Bronchial epithelial cell (primary cell): ENCODE results near the gene KIF15. TPM values are rescaled to one million over a fixed set of nuclear protein-coding genes. Genes with fewer than 3 reads are reported as not detected.
A peak's percentile ranks its signal among the peaks of the same experiment; 100 is the strongest.
"Not testable (repeated sequence)": the region's sequence is repeated elsewhere in the genome, so short reads cannot be mapped to it uniquely, and the experiment has no call there.

Source experiments
- DNase-seq: peaks from one replicate; pipeline ENCODE4 v3.0.0-alpha.2; 2010; ENCODE audit warnings: low read depth
- FAIRE-seq: peaks from 2 replicates; lab custom pipeline; 2011; peaks lifted over from hg19 to GRCh38; lab: Jason Lieb, UNC
- H3K27me3 ChIP-seq: 2 replicates; pipeline ENCODE4 v1.5.1; 2011; ENCODE audit warnings: low read length; ENCODE audit not compliant: control insufficient read depth, insufficient read depth
- H3K36me3 ChIP-seq: 2 replicates; pipeline ENCODE4 v1.5.1; 2011; ENCODE audit warnings: low read length; ENCODE audit not compliant: control insufficient read depth, insufficient read depth
- H3K4me3 ChIP-seq: 2 replicates; pipeline ENCODE4 v1.5.1; 2011; ENCODE audit warnings: mild to moderate bottlenecking, low read depth, low read length, control low read depth
- CTCF ChIP-seq: IDR thresholded peaks from 2 replicates; pipeline ENCODE4 v1.5.1; 2011; ENCODE audit warnings: mild to moderate bottlenecking, moderate library complexity, low read length, control low read depth, inconsistent platforms; ENCODE audit not compliant: insufficient read depth, severe bottlenecking
- total RNA-seq: library from RNA; depleted of rRNA; stranded (reverse); fragments of >200 nt; gene quantifications from 2 replicates; pipeline ENCODE4 v1.2.1, GENCODE V29; 2014

The KIF15 gene
- total RNA-seq, 1 donor from 2014 or later, result 0.53 TPM

DNA sequence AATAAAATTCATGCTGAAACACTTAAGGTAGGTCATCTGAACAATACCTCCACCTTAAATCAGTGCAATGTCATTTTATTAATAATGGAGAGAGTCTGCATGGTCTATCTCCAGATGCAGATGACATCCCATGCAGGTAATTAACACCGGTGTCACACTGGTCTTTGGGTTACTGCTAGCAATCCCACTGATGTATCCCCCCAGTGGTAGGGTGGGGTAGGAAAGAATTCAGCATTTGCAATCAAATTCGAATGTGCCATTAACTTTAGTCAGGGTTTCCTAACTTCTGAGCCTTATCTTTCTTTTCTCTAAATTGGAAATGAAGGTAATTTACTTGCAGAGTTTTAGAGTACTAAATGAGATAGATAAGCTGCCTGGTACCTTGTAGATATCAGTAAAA lies 44.4 kb downstream of the KIF15 start:
- Histone ChIP-seq H3K36me3 (no peaks in the 10 kb centered on the region), H3K27me3 (no peaks in the 10 kb centered on the region), H3K4me3 (no peak overlapping the region)
- TF ChIP-seq CTCF, result no peak
- FAIRE-seq (no peak), DNase-seq (no peak)

DNA sequence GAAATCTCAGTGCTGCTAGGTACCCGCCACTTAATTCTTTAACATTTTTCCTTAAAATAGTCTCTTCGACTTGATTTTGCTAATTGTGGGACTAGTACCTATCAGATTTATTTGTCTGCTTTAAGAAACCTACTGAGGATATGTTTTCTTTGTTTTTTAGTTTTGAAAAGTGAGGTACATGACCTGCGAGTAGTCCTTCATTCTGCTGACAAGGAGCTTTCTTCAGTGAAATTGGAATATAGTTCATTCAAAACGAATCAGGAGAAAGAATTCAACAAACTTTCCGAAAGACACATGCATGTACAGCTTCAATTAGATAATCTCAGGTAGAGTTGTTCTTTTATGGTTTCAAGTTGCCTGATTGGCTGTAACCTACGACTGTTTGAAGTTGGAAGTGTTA lies 53.2 kb downstream of the KIF15 start:
- no peaks in the 10 kb centered on the region for H3K36me3 ChIP-seq
- DNase-seq (no peak), FAIRE-seq (no peak)
- H3K4me3 ChIP-seq, result no peak overlapping the region
- no peaks in the 10 kb centered on the region for H3K27me3 ChIP-seq
- no peak for TF ChIP-seq CTCF

GRCh38 chr3:44816334-44816733 lies 54.7 kb downstream of the KIF15 start:
- not testable (repeated sequence) for H3K27me3 ChIP-seq, H3K36me3 ChIP-seq, H3K4me3 ChIP-seq, FAIRE-seq, DNase-seq

DNA sequence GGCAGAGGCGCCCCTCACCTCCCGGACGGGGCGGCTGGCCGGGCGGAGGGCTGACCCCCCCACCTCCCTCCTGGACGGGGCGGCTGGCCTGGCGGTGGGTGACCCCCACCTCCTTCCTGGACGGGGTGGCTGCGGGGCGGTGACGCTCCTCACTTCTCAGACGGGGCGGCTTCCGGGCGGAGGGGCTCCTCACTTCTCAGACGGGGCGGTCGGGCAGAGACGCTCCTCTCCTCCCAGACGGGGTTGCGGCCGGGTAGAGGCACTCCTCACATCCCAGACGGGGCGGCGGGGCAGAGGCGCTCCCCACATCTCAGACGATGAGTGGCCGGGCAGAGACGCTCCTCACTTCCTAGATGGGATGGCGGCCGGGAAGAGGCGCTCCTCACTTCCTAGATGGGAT lies 59.6 kb downstream of the KIF15 start:
- FAIRE-seq, H3K27me3 ChIP-seq, H3K4me3 ChIP-seq, H3K36me3 ChIP-seq, DNase-seq: not testable (repeated sequence)

DNA sequence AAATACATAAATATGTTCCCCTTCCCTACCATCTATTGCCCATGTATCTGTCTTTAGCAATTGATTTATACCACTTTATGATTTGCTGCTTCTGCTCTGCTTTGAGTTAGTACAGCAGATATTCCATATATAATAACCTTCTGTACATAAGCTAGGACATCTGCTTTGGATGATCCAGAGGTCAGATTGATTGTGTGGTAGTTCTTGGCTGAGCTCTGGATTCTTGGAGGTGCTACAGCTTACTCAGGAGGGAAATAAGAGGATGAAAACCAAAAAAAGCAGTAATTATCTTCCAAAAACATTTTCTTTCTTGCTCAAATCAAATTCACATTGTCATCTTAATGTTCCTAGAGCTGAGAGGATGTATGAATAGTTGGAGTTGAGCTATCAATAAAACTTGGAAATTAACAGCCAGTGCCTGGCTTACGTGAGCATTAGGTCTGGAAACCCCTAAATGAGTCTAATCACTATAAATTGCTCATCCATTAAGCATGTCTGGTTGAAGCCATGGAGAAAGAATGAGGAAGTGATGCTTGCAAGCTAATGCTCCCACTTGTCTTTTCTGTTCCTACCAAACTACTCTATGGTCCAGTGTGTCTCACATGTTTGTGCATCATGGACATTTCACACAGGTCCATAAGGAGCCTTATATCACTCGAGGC lies 63.8 kb downstream of the KIF15 start:
- H3K27me3 ChIP-seq, result no peaks in the 10 kb centered on the region
- no peak for TF ChIP-seq CTCF
- DNase-seq (peak; percentile 88), FAIRE-seq (no peak)
- H3K36me3 ChIP-seq, result peaks cover 1% of the 10 kb centered on the region
- H3K4me3 ChIP-seq, result no peak overlapping the region

- FAIRE-seq (no peak), DNase-seq (no peak)
- H3K27me3 ChIP-seq, result no peaks in the 10 kb centered on the region
- TF ChIP-seq CTCF, result no peak
- H3K36me3 ChIP-seq, result peaks cover 1% of the 10 kb centered on the region
- no peak overlapping the region for H3K4me3 ChIP-seq
Measured at GRCh38 chr3:44827196-44827595, 65.6 kb downstream of the KIF15 start.

DNA sequence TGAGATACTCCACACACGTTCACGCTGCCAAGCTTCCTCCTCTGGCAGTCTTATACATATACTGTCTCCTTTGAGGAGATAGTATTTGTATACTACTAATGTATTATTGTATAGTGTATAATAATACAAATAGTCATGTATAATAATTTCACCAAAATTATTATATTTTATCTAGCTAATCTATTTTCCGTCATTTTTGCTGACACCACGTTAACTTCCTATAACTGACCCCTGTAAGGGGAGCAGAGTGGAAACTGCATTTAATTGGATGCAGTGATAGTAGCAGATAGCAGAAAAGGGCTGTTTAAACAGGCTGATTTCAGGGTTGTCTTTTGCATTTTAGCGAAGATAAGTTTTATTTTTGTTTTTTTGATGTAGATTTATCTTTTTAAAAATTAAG lies 69.6 kb downstream of the KIF15 start:
- no peak for TF ChIP-seq CTCF
- H3K27me3 ChIP-seq, result no peaks in the 10 kb centered on the region
- DNase-seq (no peak), FAIRE-seq (no peak)
- no peak overlapping the region for H3K4me3 ChIP-seq
- H3K36me3 ChIP-seq, result no peaks in the 10 kb centered on the region
